ENCODE results near the gene MTIF3.

Gene MTIF3, protein sequence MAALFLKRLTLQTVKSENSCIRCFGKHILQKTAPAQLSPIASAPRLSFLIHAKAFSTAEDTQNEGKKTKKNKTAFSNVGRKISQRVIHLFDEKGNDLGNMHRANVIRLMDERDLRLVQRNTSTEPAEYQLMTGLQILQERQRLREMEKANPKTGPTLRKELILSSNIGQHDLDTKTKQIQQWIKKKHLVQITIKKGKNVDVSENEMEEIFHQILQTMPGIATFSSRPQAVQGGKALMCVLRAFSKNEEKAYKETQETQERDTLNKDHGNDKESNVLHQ

DNA sequence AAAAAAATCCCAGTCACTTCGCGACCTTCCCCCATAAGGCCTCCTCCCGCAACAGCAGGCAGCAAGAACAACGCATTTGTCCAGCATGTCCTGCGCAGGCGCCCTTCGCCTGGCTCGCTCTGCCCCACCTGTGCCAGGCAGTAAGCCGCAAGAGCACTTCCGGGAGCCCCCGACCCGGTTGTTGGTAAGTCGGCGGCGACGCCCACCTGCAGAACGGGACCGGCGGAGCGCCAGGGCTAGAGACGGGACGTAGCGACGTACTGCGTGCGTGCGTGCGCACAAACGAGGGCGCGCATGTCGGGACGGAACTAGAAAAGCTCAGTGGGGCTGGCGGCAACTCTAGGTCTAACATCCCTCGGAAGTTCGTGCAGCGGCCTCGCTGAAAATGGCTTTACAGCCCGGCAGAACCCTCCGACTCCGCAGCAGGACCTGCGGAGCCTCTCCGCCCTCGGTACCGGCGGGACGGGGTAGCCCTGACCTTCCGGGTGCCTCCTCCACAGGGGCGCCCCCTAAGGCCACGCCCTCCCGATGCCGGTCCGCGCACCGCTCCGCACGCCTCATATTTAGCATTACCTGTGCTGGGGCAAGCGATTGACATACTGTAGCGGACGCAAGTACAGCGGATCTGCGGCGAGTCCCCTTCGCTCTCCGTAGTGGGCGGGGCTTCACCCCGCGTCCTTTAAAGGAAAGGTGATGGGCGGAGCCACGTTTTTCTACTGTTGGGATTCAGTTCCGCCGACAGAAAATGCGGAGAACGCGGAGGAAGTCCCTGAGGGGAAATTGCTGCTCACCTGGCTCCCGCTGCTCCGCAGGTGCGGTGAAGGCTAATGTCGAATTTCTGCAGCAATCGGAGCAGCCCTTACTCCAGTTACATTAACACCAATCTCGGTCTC, at the start of gene MTIF3:
Gene MTIF3, minus strand, starts transcription at position 629 of the 893 bp plus-strand sequence. CDS start 10,116 bp downstream, outside the sequence.
- H3K27me3 ChIP-seq, result no peaks in the 10 kb centered on the region
- H3K9me3 ChIP-seq, result no peaks in the 10 kb centered on the region
- H3K27ac ChIP-seq, result peak within 1 kb of the TSS; percentile 97
- peaks cover 49 to 50% of the 10 kb centered on the region in 2 experiments for H3K4me1 ChIP-seq (ENCODE audit: control insufficient read depth in 1 of 2, insufficient read depth in 1 of 2, low read depth in 1 of 2, low read length in 1 of 2)
- no peaks in the 10 kb centered on the region for H3K36me3 ChIP-seq
- peak within 1 kb of the TSS; percentile 95 to 99 for H3K4me3 ChIP-seq (ENCODE audit: low read depth in 1 of 2, low read length in 1 of 2)
- TF ChIP-seq, protein P1, sequence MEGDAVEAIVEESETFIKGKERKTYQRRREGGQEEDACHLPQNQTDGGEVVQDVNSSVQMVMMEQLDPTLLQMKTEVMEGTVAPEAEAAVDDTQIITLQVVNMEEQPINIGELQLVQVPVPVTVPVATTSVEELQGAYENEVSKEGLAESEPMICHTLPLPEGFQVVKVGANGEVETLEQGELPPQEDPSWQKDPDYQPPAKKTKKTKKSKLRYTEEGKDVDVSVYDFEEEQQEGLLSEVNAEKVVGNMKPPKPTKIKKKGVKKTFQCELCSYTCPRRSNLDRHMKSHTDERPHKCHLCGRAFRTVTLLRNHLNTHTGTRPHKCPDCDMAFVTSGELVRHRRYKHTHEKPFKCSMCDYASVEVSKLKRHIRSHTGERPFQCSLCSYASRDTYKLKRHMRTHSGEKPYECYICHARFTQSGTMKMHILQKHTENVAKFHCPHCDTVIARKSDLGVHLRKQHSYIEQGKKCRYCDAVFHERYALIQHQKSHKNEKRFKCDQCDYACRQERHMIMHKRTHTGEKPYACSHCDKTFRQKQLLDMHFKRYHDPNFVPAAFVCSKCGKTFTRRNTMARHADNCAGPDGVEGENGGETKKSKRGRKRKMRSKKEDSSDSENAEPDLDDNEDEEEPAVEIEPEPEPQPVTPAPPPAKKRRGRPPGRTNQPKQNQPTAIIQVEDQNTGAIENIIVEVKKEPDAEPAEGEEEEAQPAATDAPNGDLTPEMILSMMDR (IDR thresholded peaks at IDR 0.05), result peak; percentile 35

DNA sequence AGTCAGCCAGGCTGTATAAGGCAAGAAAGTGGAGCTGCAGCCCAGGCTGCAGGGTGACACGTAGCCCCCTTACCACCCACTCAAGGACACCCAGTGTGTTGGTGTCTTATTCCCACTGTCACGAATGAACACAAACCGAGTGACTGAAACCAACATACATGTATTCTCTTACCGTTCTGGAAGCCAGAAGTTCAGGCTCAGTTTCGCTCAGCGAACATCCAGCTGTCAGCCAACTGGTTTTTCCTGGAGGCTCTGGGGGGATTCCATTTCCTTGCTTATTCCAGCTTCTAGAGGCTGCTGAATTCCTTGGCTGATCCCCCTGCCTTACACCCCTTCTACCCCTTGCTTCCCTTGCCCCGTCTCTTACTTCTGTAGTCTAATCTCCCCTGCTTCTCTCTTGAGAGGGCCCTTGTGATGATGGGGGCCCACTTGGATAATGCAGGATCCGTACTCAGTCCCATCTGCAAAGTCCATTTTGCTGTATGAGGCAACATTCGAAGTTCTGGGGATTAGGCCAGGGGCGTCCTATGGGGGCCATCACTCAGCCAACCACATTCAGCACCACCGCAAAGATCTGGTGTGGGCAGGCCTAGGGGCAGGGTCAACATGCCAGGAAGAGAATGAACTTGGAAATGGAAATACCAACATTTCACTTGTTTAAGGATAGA, 47.3 kb upstream of the MTIF3 start:
- H3K9me3 ChIP-seq, result no peaks in the 10 kb centered on the region
- no peaks in the 10 kb centered on the region for H3K36me3 ChIP-seq
- no peak overlapping the region for H3K27ac ChIP-seq
- TF ChIP-seq, protein P1 (IDR thresholded peaks at IDR 0.05), result no peak
- no peaks in the 10 kb centered on the region for H3K4me1 ChIP-seq (ENCODE audit: control insufficient read depth in 1 of 2, insufficient read depth in 1 of 2, low read depth in 1 of 2, low read length in 1 of 2)
- H3K4me3 ChIP-seq (ENCODE audit: low read depth in 1 of 2, low read length in 1 of 2), result no peak overlapping the region
- H3K27me3 ChIP-seq, result no peaks in the 10 kb centered on the region

DNA sequence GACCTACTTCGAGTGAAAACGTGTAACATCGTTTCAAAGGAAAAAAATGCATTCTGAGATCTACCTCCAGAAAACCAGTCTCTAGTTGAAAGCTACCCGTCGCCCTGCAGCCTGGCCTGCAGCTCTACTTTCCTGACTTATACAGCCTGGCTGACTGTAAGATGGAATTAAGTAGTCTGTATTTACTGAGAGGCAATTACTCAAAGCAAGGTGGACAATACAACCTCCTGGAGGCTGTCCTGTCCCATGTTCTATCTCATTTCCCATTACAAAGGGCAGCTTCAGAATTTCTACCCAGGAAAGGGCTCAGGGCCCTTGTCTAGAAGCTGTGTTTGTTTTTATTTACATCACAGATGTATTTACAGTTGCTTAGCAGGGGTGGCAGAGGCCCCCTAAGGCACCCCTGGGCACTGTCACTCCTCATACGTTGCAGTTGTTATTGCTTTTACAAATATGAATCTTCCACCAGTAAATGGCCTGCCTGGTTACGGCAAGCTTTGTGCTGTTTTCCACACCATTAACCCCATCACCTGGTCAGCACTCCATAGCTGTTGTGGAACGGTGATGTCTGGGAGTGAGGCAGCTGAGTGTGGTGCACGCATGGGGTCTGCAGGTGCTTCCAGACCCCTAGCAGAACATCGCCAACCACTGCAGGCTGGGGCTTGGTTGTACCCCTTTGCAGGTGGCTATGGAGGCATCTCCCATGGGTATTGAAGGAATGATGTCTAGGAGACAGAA, 46.3 kb upstream of the MTIF3 start:
- TF ChIP-seq, protein P1 (IDR thresholded peaks at IDR 0.05), result no peak
- Histone ChIP-seq H3K27me3 (no peaks in the 10 kb centered on the region), H3K9me3 (no peaks in the 10 kb centered on the region), H3K36me3 (no peaks in the 10 kb centered on the region), H3K27ac (no peak overlapping the region), H3K4me1 (ENCODE audit: control insufficient read depth in 1 of 2, insufficient read depth in 1 of 2, low read depth in 1 of 2, low read length in 1 of 2) (no peaks in the 10 kb centered on the region), H3K4me3 (ENCODE audit: low read depth in 1 of 2, low read length in 1 of 2) (no peak overlapping the region)

DNA sequence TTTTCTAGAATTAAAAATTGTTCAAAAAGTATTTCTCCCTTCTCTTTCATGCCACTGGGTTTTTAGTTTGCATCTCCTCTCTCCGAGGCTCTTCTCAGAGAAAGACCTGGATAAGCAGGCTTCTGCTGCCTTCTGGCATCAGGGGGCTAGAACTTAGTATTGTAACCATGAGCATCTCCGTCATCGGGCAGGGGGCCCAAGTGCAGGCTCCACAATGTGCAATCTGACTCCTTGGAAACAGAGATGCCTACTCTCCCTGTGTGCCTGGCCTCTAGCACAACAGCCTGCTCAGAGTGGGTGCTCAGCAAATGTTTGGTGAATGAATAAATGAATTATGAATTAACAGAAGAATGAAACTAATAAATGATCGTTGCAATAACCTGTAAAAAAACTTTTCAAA, 45.6 kb upstream of the MTIF3 start:
- Histone ChIP-seq H3K27ac (no peak overlapping the region), H3K4me1 (ENCODE audit: control insufficient read depth in 1 of 2, insufficient read depth in 1 of 2, low read depth in 1 of 2, low read length in 1 of 2) (no peaks in the 10 kb centered on the region), H3K4me3 (ENCODE audit: low read depth in 1 of 2, low read length in 1 of 2) (no peak overlapping the region), H3K9me3 (no peaks in the 10 kb centered on the region), H3K27me3 (no peaks in the 10 kb centered on the region), H3K36me3 (no peaks in the 10 kb centered on the region)
- TF ChIP-seq, protein P1 (IDR thresholded peaks at IDR 0.05), result no peak

DNA sequence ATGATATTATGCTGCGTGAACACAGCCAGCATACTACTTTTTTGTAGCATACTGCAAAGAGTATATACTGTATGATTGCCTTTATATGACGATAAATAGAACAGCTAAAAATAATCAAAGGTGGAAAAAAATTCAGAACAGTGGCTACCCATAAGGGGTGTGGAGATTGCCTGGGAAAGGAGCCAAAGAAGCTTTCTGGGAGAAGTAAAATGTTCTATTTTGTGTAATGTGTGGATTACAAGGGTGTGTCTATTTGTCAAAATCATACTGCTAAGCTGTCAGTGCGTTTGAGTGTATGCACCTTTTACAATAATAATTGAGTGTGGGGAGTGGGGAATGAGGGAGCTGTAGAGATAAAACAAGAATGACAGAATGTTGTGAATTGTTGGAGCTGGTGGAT, 45.2 kb upstream of the MTIF3 start:
- no peaks in the 10 kb centered on the region for H3K36me3 ChIP-seq
- H3K4me3 ChIP-seq (ENCODE audit: low read depth in 1 of 2, low read length in 1 of 2), result no peak overlapping the region

More for the DNA sequence above, 45.2 kb upstream of the MTIF3 start:
- H3K27ac ChIP-seq, result no peak overlapping the region
- TF ChIP-seq, protein P1 (IDR thresholded peaks at IDR 0.05), result no peak
- no peaks in the 10 kb centered on the region for H3K9me3 ChIP-seq
- no peaks in the 10 kb centered on the region for H3K27me3 ChIP-seq
- no peaks in the 10 kb centered on the region for H3K4me1 ChIP-seq (ENCODE audit: control insufficient read depth in 1 of 2, insufficient read depth in 1 of 2, low read depth in 1 of 2, low read length in 1 of 2)
